ENCODE data around the gene LHX3.
"Not testable (repeated sequence)": the region's sequence is repeated elsewhere in the genome, so short reads cannot be mapped to it uniquely, and the experiment has no call there.

LHX3 gene

DNA sequence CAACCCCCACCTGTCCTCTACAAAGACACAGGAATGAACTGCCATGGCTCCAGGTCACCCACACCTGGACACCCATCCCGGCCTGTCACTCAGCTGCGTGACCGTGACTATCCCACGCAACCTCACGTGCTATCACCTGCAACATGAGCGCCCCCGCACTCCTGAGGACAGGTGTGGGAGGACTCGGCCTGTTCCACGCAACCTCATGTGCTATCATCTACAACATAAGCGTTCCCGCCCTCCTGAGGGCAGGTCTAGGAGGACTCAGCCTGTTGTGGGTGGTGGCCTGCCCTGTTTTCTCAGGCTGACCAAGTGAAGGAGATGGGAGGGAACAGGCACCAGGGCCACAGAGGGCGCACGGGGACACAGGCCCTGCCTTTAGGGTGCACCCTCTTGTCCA lies 36.6 kb upstream of the LHX3 start:
- DNase-seq, result no peak

DNA sequence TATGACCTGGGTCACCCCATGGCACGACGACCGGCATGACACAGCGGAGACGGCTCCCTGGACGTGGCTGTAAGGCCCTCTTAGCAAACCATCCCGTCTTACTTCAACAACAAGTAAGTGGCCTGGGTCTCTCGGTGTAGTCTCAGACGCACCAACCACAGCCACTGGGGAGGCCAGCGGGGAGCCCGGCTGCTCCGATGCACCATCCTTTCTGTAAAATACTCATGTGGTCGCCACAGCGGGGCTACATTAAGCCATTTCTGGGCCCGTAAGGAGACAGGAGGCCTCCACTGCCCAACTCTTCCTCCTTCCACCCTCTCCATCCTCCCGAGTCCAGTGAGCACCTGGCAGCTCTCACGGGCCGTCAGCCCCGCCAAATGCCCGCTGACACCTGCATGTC lies 36.0 kb upstream of the LHX3 start:
- no peak for DNase-seq

DNA sequence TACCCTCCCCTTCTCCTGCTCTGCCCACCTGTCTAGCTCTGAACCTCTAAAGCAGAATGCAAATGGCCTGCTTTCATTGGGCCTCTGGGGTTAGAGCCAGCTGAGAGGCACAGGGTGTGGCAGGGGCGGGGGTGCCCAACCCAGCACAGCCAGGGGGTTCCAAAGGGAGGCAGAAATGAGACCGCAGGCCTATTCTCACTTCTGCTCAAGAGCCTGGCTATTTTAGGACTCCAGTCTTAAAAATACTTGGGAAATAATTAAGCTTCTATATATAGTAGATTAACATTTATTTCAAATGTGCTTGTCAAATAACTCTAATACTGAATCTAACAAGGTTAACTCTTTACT lies 35.0 kb upstream of the LHX3 start:
- no peak for DNase-seq

DNA sequence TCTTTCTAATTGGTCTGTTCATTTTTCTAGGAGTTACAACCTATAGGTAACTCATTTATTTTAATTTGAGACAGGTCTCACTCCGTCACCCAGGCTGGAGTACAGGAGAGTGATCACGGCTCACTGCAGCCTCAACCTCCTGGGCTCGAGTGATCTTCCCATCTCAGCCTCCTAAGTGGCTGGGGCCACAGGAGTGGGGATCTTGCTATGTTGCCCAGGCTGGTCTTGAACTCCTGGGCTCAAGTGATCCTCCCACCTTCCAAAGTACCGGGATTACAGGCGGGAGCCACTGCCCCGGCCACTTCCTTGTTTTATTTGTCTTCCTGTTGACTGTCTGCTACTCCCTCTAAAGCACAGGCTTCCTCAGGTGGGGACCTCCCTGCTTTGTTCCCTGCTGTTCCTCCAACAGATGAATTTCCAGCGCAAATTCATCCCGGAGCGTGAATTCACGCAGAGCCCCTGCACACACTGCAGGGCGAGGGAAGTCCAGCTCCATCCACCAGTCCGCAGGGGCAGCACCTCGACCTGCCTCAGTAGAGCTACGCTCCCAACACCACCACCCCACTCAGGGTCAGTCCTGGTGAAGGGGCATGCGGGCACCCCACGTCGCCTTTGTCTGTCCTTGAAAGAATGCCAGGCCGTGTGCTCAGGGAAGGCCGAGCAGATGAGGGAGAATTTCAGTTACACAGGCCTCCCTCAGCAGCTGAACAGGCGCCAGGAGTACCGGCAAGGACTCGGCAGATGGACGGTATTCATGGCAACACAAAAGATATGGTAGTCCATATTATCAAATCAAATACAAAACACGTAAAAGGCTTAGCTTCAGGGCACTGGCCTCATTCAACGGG lies 34.4 kb upstream of the LHX3 start:
- no peak for DNase-seq

DNA sequence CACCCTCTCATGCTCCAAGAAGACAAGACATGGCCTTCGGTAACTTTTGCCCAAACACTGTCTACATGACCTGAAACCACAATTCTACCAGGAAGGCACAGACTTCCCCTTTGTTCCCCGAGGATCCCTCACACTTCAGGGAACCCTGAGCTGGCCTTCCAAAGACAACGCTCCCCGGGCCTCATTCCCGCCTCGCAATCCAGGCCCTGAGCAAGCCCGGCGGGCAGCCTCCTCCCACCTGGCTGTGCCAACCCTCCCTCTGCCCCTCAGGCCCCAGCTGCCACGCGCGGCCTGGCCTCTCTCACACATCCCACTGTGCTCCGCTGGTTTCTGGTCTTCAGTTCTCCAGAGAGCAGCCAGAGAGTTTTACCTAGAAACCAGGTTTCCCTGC lies 33.4 kb upstream of the LHX3 start:
- DNase-seq, result no peak

DNA sequence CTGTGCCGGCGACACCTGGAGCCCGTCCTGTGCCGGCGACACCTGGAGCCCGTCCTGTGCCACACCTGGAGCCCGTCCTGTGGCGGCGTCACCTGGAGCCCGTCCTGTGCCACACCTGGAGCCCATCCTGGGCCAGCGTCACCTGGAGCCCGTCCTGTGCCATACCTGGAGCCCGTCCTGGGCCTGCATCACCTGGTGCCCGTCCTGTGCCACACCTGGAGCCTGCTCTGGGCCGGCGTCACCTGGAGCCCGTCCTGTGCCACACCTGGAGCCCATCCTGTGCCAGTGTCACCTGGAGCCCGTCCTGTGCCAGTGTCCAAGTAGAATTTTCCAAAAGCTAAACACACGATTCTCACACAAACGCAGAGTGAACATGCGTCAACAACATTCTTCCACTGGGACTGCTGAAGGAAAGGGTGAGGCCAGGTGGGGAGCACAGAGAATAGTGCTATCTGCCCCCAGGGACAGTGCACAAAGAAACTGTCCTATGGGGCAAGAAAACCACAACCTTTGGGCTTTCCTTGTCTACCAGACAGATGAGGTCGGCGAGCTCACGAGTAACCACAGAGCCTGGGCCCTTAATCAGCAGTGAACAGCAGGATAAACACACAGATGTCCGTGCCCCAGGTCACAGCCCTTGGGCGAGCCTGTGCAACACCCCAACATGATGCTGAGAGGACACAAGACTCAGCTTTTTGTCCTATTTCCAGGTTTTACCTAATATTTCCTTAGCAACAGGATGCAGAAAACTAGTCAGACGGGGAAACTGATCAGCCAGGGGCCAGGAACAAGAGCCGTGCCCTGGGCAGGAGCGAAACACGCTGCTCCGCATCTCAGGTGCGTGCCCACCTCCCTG lies 32.8 kb upstream of the LHX3 start:
- DNase-seq, result no peak

DNA sequence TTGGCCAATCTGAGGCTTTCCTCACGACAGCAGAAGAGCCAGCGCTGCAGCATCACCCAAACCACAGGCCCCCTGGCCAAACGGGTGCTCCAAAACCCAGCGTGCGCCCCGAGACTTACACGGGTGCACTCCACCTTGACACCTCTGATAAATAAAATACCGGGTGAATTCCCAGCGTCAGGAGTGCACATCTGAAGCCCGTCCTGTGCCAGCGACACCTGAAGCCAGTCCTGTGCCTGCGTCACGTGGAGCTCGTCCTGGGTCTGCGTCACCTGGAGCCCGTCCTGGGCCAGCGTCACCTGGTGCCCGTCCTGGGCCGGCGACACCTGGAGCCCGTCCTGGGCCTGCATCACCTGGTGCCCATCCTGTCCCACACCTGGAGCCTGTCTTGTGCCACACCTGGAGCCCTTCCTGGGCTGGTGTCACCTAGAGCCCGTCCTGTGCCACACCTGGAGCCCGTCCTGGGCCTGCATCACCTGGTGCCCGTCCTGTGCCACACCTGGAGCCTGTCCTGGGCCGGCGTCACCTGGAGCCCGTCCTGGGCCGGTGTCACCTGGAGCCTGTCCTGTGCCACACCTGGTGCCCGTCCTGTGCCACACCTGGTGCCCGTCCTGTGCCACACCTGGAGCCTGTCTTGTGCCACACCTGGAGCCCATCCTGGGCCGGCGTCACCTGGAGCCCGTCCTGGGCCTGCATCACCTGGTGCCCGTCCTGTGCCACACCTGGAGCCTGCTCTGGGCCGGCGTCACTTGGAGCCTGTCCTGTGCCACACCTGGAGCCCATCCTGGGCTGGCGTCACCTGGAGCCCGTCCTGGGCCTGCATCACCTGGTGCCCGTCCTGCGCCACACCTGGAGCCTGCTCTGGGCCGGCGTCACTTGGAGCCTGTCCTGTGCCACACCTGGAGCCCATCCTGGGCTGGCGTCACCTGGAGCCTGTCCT lies 31.8 kb upstream of the LHX3 start:
- DNase-seq, result not testable (repeated sequence)

DNA sequence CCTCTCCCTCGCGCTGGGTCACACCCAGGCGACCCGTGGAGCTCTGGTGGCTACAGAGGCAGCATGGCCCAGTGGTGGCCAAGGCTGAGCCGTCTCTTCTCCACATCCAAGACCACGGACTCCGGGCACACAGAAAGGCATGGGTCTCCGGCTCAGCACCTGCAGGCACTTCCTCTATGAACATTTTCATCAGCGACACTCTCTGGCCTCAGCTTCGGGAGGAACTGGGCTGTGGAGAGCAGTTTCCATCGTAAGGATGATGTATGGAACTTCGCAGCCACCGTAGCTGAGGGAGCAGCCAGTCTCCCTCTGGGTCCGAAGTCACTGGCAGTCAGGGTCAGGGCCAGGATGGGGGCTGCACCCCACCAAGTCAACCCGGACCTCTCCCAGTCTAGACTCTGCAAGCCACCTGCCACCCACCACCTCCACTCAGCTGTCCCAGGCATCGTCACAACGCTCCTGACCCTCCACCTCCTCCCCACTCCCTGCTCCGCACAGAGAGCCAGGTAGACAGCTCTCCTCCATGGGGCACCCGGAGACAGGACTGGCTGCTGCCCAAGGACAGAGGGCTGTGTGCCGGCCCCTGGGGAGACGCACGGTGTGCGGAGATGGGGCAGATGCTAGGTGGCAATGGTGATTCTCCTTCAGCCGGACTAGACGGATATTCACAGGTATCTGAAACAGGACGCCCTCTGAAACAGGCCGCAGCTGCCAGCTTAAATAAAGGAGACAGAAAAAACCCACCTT lies 31.0 kb upstream of the LHX3 start:
- DNase-seq, result no peak

DNA sequence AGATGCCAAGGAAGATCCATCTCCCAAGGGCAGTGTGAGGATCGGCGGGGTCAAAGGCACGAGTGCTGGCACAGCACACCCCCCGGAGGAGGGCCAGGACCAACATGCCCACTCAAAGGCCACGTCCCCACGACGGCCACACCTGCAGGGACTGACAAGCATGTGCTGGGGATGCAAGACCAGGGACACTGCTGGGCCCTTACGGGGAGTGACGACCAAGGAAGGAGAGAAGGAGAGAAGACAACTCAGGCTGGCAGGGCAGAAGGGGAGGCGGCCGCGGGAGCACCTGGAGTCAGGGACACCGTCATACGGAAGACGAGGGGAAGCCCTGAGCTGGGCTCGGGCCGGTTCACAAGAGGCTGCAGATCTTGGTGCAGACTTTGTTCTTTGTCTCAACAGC lies 30.2 kb upstream of the LHX3 start:
- DNase-seq, result no peak

DNA sequence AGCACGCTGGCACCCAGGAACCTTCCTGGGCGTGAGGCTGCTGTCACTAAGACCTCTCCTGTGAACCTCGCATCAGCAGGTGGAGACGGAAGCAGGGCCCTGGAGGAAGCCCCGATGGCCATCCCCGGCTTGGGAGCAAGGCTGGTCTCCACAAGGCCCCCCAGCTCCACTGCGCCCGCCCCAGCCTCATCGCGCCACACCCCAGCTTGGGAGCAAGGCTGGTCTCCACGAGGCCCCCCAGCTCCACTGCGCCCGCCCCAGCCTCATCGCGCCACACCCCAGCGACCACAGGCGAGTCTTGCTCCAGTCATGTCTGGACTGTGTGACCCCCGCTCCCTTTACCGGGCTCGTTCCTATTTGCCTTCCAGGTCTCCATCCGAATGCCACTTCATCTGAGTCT lies 29.7 kb upstream of the LHX3 start:
- DNase-seq, result no peak

DNA sequence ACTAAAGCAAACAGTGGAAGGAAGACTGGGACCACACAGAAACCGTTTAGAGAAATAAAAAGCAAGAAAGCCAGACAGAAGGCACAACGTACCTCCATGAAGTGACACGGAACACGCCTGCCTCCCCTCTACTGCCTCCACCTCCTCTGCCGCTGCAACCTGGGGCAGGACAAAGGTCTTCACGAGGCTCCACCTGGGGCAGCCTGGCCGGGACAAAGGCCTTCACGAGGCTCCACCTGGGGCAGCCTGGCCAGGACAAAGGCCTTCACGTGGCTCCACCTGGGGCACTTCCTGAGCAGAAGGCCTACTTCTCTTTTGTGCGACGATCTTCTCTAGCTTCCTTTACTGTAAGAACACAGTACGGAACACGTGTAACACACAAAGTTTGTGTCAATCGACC lies 28.9 kb upstream of the LHX3 start:
- DNase-seq, result no peak

DNA sequence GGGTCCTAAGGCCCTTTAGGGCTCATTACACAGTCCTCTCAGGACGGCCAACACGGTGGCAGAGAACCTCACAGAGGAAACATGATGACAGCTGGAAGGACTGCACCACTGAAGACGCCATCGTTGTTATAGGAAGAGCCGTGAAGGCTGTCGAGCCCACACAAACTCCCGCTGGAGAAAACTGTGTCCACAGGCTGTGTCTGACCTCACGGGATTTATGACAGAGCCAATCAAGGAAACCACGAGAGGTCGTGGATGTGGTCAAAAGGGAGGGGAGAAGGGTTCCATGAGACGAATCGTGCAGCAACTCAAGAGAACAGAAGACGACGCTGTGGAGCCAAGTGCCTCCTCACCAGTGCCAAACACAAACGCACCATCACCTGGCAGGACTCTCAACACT lies 28.5 kb upstream of the LHX3 start:
- DNase-seq, result no peak

DNA sequence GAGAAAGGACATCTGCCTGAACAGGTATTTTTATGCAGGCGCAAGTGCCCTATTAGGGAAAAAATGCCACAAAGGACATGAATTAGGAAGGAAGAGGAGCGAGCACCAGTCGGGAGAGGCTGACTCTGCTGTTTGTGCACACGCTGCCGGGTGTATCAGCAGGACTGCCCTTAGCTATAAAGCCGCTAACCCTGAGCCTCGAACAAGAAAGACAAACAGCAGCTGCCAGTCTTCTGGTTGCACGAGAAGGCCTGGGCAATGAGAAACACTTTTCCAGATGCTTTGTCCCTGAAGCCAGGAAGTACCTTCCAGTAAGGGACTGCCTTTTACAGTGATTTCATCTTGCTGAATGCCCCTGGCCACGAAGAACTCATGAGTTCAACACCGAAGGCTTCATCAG lies 28.0 kb upstream of the LHX3 start:
- no peak for DNase-seq

DNA sequence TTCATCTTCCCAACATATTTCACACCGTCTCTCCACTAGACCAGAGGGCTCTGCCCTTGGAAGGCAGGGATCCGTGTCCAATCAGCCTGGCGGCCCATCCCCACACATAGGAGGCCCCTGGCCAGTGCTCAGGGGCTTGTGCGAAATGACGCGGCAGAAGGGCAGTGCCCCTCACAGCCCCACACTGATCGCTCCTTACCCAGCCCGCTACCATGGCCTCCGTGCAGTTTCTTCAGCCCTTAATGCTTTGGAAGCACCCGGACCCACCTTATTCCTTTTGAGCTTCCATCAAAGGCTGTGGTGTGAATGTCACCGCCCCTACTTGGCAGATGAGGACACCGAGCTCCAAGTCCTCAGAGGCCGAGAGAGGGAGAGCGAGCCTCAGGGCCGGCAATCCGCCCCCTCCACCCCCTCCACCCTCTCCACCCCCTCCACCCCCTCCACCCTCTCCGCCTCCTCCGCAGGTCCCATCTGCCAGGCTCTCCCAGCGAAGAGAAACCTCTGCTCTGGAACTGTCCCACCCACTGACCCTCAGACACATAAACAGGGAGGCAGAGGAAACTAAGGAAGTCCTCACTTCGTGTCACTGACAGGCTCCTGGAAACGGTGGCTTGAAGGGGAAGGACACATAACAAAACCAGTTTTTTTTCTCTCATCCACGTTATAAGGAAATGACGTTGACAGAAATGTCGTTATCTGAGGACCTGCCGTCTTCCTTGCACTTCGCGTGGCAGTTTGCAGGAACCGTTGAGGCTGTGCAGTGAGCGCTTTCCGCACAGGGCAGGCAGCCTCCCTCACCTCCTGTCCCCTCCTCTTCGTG lies 26.8 kb upstream of the LHX3 start:
- peak in 1 of 4 experiments; percentile 11 for DNase-seq

DNA sequence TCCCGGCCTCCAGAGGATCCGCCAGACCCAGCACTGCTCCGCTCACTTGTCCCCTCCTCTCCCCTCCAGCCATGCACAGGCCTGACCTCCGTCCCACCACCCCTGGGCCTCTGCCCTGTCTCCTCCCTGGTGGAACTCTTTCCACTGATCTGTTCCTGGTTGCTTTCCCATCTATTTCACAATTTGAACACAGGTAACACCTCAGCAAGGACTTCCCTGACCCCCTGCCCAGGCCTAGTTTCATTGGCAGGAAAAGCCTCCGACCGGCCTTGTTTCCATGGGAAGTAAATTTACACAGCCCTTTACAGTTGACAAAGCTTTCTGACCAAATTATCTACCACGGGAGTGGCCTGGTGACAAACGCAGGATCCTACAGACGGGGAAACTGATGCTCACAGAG lies 25.8 kb upstream of the LHX3 start:
- DNase-seq, result no peak

DNA sequence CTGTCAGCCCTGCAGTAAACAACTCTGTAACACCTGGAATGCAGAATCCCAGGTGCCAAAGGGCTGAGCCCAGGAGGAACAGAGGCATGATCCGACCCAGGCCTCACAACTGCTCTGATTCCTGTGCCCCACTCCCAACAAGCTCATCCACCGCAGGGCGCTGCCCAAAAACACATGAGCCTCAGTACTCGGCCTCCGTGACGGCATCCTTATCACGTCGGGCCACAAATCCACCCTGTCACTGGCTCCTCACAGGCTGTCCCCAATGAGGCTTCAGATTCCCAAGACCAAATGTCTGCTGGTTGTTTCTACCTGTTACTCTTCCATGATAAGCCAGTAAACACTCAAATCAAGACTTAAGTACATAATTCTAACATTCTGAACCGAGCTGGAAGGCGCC lies 25.4 kb upstream of the LHX3 start:
- no peak for DNase-seq

DNA sequence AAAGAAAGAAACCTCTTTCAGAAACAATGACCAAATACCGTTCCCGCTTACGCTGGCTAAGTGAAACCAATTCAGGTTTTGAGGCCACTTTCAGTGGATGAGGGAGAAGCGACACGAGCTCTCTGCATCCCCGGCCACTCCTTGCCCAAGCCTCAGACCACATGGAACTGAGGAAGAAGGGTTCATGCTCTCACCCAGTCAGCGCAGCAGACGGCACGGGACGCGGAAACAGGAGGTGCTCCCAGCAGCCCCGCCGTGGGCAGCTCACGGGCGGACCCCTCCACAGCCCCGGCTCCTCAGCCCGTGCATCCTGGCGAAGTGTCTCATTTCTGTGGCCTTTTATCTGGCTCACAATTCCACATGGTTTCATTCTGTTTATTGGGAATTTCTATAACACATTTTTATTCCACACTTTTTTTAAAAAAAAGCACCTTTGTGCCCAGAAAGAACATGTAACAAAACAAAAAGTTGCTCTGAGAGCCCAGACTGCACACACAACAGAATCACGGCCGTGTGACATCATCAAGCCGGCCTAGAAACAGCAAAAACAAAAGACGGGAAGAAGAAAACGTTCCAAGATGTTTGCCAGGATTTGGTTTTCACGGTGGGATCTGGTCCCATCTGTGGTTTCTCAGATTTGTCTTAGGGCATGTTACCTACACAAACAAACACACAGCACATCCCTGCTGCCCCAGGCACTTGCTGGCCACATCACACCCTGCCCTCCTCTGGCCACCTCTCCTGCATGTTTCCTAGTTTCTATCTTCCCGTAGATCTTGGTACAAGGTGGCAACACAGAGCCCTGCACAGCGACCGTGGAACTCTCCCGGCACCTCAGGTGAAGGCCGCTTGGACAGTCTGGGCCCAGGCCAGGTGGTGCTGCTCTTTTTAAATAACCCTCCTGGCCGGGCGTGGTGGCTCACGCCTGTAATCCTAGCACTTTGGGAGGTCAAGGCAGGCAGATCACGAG lies 24.5 kb upstream of the LHX3 start:
- no peak for DNase-seq

DNA sequence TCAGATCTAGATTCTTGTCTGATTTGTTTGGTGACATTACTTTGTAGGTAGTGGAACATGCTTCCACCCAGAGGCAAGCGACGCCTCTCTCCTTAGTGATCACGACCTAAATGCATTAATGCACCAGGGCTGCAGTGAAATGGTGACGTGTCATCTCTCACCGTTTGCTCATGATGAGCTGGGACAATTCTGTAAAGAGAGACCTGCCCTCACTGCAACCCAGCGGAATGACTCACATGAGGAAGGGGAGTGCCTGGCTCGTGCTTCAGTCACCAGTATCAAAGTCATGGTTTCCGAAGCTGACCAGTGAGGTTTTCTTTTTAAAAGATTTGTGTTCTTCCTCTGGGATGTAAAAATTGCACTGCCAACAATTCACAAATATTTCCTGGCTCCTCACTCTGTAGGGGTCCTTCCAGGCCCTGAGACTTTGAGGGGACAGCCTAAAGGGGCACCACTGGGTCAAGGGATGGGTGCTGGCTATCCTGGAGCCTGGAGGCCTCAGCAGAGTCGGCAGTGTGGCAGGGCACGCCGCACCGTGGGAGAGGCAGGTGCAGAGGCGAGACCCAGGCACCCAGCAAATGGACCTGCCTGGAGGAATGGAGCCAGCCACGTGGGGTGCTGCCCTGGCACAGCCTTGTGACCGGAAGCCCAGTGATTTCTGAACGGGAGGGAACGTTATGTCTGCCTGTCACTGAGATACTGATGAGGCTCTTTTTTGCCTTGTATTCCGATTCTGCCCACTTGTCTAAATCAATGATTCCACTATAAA lies 23.4 kb upstream of the LHX3 start:
- no peak for DNase-seq

DNA sequence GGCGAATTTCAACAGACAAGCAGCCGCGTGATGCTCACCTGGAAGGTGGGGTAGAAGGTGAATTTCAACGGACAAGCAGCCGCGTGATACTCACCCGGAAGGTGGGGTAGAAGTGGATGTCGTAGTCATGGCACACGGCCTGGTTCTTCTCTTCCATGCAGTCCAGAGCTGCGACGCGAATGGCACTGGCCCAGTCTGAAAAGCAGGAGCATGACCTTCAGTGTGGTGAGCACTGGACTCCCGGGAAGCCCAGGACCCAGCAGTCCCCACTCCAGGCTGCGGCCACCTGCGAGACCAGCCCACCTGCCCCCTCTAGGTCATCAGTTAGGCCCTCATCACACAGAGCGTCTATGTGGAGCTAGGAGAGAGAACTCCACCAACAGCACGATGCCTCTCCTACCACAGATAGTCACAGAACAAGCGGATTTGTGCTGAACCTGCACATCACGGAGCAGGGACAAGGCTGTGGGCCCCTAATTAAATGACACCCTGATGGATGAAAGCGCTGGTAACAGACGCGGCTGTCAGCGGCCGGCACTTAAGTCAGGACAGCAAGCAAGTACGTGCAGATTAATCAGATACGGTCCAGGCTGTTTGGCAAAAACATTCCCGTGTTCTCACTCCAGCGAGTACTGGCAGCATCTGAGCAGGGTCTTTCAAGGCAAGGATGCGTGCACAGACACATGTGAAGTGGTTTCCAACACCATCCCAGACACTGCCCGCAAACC lies 21.9 kb upstream of the LHX3 start:
- no peak for DNase-seq
